H54 (cell line): ENCODE measurements around the gene B3GNT5.

Experiments
- DNase-seq: peaks from one replicate; pipeline ENCODE4 v3.0.0; 2011; ENCODE audit warnings: low spot score, mixed read lengths; ENCODE audit not compliant: insufficient read length
- FAIRE-seq: peaks from 3 replicates; lab custom pipeline; 2011; peaks lifted over from hg19 to GRCh38; lab: Jason Lieb, UNC
- POLR2A ChIP-seq: IDR thresholded peaks from 2 replicates; pipeline ENCODE4 v1.6.1; 2011; ENCODE audit warnings: low read depth, mild to moderate bottlenecking, low read length

Gene B3GNT5

DNA sequence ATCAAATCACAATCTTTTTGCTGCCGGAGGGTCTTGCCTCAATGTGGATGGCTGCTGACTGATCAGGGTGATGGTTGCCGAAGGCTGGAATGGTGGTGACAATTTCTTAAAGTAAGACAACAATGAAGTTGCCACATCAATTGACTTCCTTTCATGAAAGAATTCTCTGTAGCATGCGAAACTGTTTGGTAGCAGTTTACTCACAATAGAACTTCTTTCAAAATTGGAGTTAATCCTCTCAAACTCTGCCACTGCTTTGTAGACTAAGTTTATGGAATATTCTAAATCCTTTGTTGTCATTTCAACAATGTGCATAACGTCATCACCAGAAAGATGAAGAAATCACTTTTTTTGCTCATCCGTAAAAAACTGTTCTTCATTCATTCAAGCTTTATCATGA lies 65.8 kb downstream of the B3GNT5 start:
- no peak for TF ChIP-seq POLR2A
- FAIRE-seq (peak; percentile 48), DNase-seq (no peak)

DNA sequence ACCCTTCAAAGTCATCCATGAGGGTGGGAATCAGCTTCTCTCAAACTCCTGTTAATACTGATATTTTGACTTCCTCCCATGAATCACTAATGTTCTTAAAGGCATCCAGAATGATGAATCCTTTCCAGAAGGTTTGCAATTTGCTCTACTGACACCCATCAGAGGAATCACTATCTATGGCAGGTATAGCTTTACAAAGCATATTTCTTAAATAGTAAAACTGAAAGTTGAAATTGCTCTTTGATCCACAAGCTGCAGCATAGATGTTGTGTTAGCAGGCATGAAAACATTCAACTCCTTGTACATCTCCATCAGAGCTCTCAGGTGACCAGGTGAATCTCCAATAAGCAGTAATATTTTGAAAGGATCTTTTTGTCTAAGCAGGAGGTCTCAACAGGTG lies 66.3 kb downstream of the B3GNT5 start:
- FAIRE-seq (peak; percentile 52), DNase-seq (no peak)
- no peak for TF ChIP-seq POLR2A
